Measurements from ENCODE around the gene UAP1. TPM values are rescaled to one million over a fixed set of nuclear protein-coding genes. Genes with fewer than 3 reads are reported as not detected.

The UAP1 gene
- total RNA-seq, 1 experiment from 2014 or later: 26.9 TPM

- Histone ChIP-seq H2BK12ac (ENCODE audit: insufficient read length, low read depth, low read length) (no peak overlapping the region), H3K56ac (ENCODE audit: insufficient read length, low read depth, low read length) (no peak overlapping the region), H3K23ac (ENCODE audit: insufficient read length, low read depth, low read length) (no peak overlapping the region), H2AK5ac (ENCODE audit: insufficient read length, low read length) (no peak overlapping the region), H2BK15ac (ENCODE audit: low read depth, low read length) (no peak overlapping the region), H3K4ac (ENCODE audit: low read depth, low read length) (no peak overlapping the region), H2BK120ac (ENCODE audit: low read depth, low read length, poor library complexity, severe bottlenecking) (no peak overlapping the region), H2BK20ac (ENCODE audit: low read depth, low read length, poor library complexity, severe bottlenecking) (no peak overlapping the region), H3K9me3 (ENCODE audit: control insufficient read depth, low read depth, low read length) (no peaks in the 10 kb centered on the region), H4K91ac (ENCODE audit: insufficient read length, low read depth, low read length) (no peak overlapping the region), H3K23me2 (ENCODE audit: insufficient read length, low read depth, low read length, poor library complexity, severe bottlenecking) (no peaks in the 10 kb centered on the region), H3K4me1 (ENCODE audit: insufficient read depth, low read length) (no peaks in the 10 kb centered on the region), H3T11ph (ENCODE audit: low read length) (no peak overlapping the region), H3K79me2 (ENCODE audit: insufficient read depth, low read length) (no peaks in the 10 kb centered on the region), H3K18ac (ENCODE audit: insufficient read length, low read depth, low read length) (no peak overlapping the region), H3K14ac (ENCODE audit: insufficient read depth, low read length) (no peak overlapping the region), H4K8ac (replicated peaks; ENCODE audit: insufficient read length, low read depth, low read length) (no peak overlapping the region), H3K27ac (ENCODE audit: insufficient read length, low read depth, low read length) (no peak overlapping the region), H2AFZ (ENCODE audit: low read length) (no peak overlapping the region), H4K20me1 (ENCODE audit: control insufficient read depth, insufficient read depth, insufficient read length) (no peaks in the 10 kb centered on the region), H2BK5ac (ENCODE audit: insufficient read length, low read length) (no peak overlapping the region), H3K4me2 (ENCODE audit: insufficient read depth, insufficient read length, low read length) (no peak overlapping the region), H3K79me1 (ENCODE audit: insufficient read depth, low read depth, low read length, poor library complexity, severe bottlenecking) (no peaks in the 10 kb centered on the region), H3K9ac (ENCODE audit: extremely low read depth, insufficient read length, low read length) (no peak overlapping the region), H4K5ac (ENCODE audit: insufficient read length, low read depth, low read length) (no peak overlapping the region), H3K27me3 (ENCODE audit: insufficient read depth, low read length) (no peaks in the 10 kb centered on the region)
- Mint-ChIP-seq H3K27ac (no peak overlapping the region), H3K4me3 (no peak overlapping the region), H3K27me3 (ENCODE audit: low read depth) (no peaks in the 10 kb centered on the region), H3K36me3 (ENCODE audit: insufficient read depth in 1 of 3, low read depth in 3 of 3) (peaks cover 8 to 24% (median 13%) of the 10 kb centered on the region in 3 experiments), H3K4me1 (peaks cover 2 to 5% of the 10 kb centered on the region in 2 experiments; a peak in 3 of 4 replicates), H3K9me3 (peaks cover 13 to 19% of the 10 kb centered on the region in 2 experiments)
- TF ChIP-seq CTCF (conservative IDR thresholded peaks at IDR 0.05): no peak
- no peak for DNase-seq
- WGBS (ENCODE audit: extremely low coverage, insufficient read length, low lambda C conversion rate): no CpG with 5 or more reads among the region's 1 CpG
Measured at GRCh38 chr1:162616848-162617247, 55.3 kb downstream of the UAP1 start.

Measured in H9 (cell line).